Mammary epithelial cell (primary cell): ENCODE results near the gene STIM1.

Experiments used
- CTCF ChIP-seq, 2 donors: IDR thresholded peaks in 1 of 2; conservative IDR thresholded peaks in 1 of 2; 2 replicates each; pipeline ENCODE4 v1.5.1; 2011 to 2012; ENCODE audit warnings: inconsistent platforms in 2 of 2, low read length in 2 of 2, mild to moderate bottlenecking in 2 of 2, control low read depth in 1 of 2, low read depth in 1 of 2; ENCODE audit not compliant: insufficient read depth in 1 of 2; ENCODE audit errors: extremely low read depth in 1 of 2
- EZH2 ChIP-seq: IDR thresholded peaks from 2 replicates; pipeline ENCODE4 v1.6.1; 2012; ENCODE audit warnings: low read length, inconsistent platforms, borderline replicate concordance

- TF ChIP-seq CTCF (conservative IDR thresholded peaks at IDR 0.05 in 1 of 2, IDR thresholded peaks at IDR 0.05 in 1 of 2; ENCODE audit: extremely low read depth in 1 of 2, insufficient read depth in 1 of 2, low read depth in 1 of 2, low read length in 2 of 2), result no peak
- TF ChIP-seq EZH2, result no peak
Measured at GRCh38 chr11:4025967-4026324, 170.5 kb downstream of the STIM1 start.
